Erythroblast (primary cell): ENCODE results near the gene WDR45B.
A peak's percentile ranks its signal among the peaks of the same experiment; 100 is the strongest.

Experiments used
- DNase-seq, 2 experiments: peaks; one replicate each; lab custom pipeline; 2025; lab: John Stamatoyannopoulos, UW
- GATA1 ChIP-seq: IDR thresholded peaks from 2 replicates; pipeline ENCODE4 v1.6.1; 2011; ENCODE audit warnings: low read depth, mild to moderate bottlenecking, control low read depth, low read length, moderate library complexity
- POLR2A ChIP-seq: IDR thresholded peaks from 2 replicates; pipeline ENCODE4 v1.6.1; 2011; ENCODE audit warnings: mild to moderate bottlenecking, low read length

WDR45B gene

GRCh38 chr17:82668631-82669099 is 20.4 kb upstream of the WDR45B start:
- DNase-seq: peak; percentile 76 to 79
- TF ChIP-seq GATA1 (no peak), POLR2A (no peak)

- no peak for DNase-seq
- TF ChIP-seq GATA1: no peak
- no peak for TF ChIP-seq POLR2A
These were observed 19.9 kb upstream of the WDR45B start for GRCh38 chr17:82668024-82668630.

DNA sequence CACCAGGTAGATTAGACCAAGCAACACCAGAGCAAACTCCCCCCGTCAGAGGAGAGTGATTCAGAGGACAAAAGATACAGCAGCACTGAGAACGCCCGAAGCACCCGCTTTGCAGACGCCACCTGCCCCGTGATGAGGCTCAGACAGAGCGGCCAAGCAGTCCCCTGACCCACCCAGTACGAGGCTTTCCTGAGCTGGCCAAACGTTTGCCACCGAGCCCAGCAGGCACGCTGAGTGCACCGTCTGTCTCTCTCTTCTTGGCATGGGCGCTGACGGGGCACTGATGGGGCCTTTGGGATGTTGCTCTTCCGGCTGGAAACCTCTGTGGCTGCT is 19.4 kb upstream of the WDR45B start:
- no peak for TF ChIP-seq GATA1
- no peak for TF ChIP-seq POLR2A
- DNase-seq: no peak

DNA sequence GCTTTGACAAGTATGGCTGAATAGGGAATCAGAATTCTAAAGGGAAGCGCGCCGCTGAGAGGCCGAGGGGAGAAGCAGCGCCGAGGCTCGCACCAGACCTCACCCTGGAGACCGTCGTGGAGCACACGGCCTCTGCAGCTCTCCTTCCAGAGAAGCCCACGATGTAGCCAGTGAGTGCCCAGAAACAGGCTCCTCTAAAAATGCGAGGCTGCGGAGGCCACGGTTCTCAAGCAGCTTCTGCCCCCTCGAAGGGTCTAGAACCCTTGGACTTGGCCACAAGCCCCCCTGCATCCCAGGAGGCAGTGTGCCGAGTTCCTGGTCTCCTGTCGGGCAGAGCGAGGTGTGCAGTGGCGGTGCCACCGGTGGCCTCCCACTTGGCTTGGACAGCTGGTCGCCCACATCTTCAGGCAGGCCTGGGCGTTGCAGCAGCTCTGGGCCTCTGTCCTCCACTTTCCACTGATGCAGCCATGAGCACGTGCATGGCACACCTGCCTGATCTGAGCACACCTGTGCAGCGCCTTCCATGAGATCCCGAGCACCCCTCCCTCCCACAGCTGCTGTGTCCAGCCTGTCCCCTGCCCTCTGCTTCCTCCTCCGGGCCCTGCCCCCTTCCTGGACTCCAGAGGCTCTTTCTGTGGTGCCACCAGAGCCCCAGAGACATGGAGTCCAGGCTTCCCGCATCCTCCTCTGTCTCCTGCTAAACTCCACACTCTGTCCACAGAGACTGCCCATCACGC is 18.9 kb upstream of the WDR45B start:
- TF ChIP-seq GATA1: no peak
- no peak for TF ChIP-seq POLR2A
- DNase-seq: no peak

DNA sequence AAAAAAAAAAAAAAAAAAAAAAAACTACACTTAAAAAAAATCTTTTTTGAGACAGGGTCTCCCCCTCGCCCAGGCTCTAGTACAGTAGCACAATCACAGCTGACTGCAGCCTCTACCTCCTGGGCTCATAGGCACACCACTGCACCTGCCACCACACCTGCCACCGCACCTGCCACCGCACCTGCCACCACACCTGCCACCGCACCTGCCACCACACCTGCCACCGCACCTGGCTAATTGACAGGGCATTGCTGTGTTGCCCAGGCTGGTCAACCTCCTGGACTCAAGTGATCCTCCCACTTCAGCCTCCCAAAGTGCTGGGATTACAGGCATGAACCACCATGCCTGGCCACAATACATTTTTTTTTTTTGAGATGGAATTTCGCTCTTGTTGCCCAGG is 17.6 kb upstream of the WDR45B start:
- TF ChIP-seq POLR2A (no peak), GATA1 (no peak)
- DNase-seq: no peak

GRCh38 chr17:82665217-82665616 is 17.0 kb upstream of the WDR45B start:
- no peak for DNase-seq
- TF ChIP-seq GATA1: no peak
- TF ChIP-seq POLR2A: no peak

DNA sequence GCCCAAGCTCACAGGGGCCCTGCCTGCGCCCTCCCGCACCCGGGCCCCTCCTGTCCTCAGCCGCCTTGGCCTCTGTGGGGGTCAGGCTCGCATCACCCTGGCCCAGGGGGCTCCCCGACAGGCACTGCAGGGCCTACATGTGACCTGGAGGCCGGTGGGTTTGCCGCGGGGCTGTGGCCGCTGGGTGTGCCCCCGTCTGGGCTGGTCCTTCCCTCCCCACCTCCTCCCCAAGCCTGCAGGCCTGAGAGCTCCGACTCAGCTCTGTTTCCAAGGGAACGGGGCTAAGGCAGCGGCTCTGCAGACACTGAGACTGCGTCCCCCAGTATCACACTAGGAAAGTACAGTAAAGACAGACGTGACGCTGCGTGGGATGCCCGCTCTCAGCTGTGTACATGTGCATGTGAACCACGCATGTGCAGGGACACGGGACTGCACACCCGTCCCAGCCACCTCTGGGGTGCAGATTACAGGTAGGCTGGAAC is 16.5 kb upstream of the WDR45B start:
- DNase-seq: no peak
- TF ChIP-seq POLR2A: no peak
- TF ChIP-seq GATA1: no peak

GRCh38 chr17:82664276-82664575 is 16.0 kb upstream of the WDR45B start:
- no peak for DNase-seq
- no peak for TF ChIP-seq GATA1
- TF ChIP-seq POLR2A: no peak

DNA sequence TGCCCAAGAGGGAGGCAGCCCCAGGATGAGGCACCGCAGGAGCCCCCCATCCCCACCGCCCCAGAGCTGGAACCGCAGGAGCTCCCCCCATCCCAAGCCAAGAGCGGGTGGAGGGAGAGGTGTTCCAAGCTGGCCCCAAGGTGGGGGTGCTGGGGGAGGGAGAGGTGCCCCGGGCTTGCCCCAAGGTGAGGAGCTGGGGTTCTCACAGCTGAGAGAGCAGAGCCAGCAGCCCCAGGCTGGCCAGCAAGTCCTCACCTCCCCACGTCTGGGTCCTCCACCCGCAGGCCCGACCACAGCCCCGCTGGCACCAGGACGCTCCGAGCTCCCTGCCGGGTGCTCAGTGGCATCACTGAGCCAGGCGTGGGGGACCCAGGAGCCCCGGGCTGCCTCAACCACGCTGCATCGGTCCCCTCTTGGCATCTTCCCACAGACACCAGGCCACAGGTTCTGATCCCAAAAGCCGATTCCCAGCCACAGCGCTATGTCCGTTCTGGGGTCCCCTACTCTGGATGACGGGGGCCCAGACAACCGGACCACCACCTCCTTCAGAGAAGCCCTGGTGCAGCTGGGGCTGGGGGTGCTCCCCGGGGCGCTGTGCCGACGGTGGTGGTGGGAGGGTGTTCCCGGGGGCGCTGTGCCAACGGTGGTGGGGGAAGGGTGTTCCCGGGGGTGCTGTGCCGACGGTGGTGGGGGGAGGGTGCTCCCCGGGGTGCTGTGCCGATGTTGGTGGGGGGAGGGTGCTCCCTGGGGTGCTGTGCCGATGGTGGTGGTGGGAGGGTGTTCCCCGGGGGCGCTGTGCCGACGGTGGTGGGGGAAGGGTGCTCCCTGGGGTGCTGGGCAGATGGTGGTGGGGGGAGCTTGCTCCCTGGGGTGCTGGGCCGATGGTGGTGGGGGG is 15.4 kb upstream of the WDR45B start:
- TF ChIP-seq POLR2A (no peak), GATA1 (no peak)
- no peak for DNase-seq

- DNase-seq: no peak
- TF ChIP-seq GATA1: no peak
- no peak for TF ChIP-seq POLR2A
These were observed 14.5 kb upstream of the WDR45B start for GRCh38 chr17:82662711-82663261.

- TF ChIP-seq GATA1 (no peak), POLR2A (no peak)
- no peak for DNase-seq
These were observed 13.8 kb upstream of the WDR45B start for GRCh38 chr17:82661717-82662683.

GRCh38 chr17:82659886-82660285 is 11.6 kb upstream of the WDR45B start:
- no peak for DNase-seq
- TF ChIP-seq GATA1 (no peak), POLR2A (no peak)
